ENCODE data around the gene IFRD1. TPM values are rescaled to one million over a fixed set of nuclear protein-coding genes. Genes with fewer than 3 reads are reported as not detected.

IFRD1 gene
- total RNA-seq, 1 experiment from 2014 or later, result 67.8 TPM

GRCh38 chr7:112512451-112513210 is 62.4 kb downstream of the IFRD1 start:
- no peak overlapping the region for H2BK12ac ChIP-seq (ENCODE audit: insufficient read length, low read depth, low read length)
- no peak overlapping the region for H3K4me2 ChIP-seq (ENCODE audit: insufficient read depth, insufficient read length, low read length)
- H3K4ac ChIP-seq (ENCODE audit: low read depth, low read length), result no peak overlapping the region
- no peaks in the 10 kb centered on the region for H3K9me3 ChIP-seq (ENCODE audit: control insufficient read depth, low read depth, low read length)
- H4K20me1 ChIP-seq (ENCODE audit: control insufficient read depth, insufficient read depth, insufficient read length), result no peaks in the 10 kb centered on the region
- Mint-ChIP-seq H3K36me3 (ENCODE audit: insufficient read depth in 1 of 3, low read depth in 3 of 3) (no peaks in the 10 kb centered on the region), H3K4me3 (no peak overlapping the region), H3K27me3 (ENCODE audit: low read depth) (peaks cover 3% of the 10 kb centered on the region), H3K4me1 (peaks cover 2 to 4% of the 10 kb centered on the region in 2 experiments; a peak in 3 of 4 replicates), H3K9me3 (no peaks in the 10 kb centered on the region; a peak in 1 of 5 replicates), H3K27ac (no peak overlapping the region)
- H3K14ac ChIP-seq (ENCODE audit: insufficient read depth, low read length), result no peak overlapping the region
- no peaks in the 10 kb centered on the region for H3K27me3 ChIP-seq (ENCODE audit: insufficient read depth, low read length)
- no peak overlapping the region for H3K9ac ChIP-seq (ENCODE audit: extremely low read depth, insufficient read length, low read length)
- no peak overlapping the region for H2BK15ac ChIP-seq (ENCODE audit: low read depth, low read length)
- no peak overlapping the region for H4K5ac ChIP-seq (ENCODE audit: insufficient read length, low read depth, low read length)
- H3K27ac ChIP-seq (ENCODE audit: insufficient read length, low read depth, low read length), result no peak overlapping the region
- no peak overlapping the region for H3K56ac ChIP-seq (ENCODE audit: insufficient read length, low read depth, low read length)
- no peak overlapping the region for H2AK5ac ChIP-seq (ENCODE audit: insufficient read length, low read length)
- no peak overlapping the region for H3K18ac ChIP-seq (ENCODE audit: insufficient read length, low read depth, low read length)
- no peak overlapping the region for H2BK20ac ChIP-seq (ENCODE audit: low read depth, low read length, poor library complexity, severe bottlenecking)
- no peaks in the 10 kb centered on the region for H3K79me2 ChIP-seq (ENCODE audit: insufficient read depth, low read length)
- H4K8ac ChIP-seq (replicated peaks; ENCODE audit: insufficient read length, low read depth, low read length), result no peak overlapping the region
- no peak overlapping the region for H3T11ph ChIP-seq (ENCODE audit: low read length)
- H3K4me1 ChIP-seq (ENCODE audit: insufficient read depth, low read length), result no peaks in the 10 kb centered on the region
- H3K79me1 ChIP-seq (ENCODE audit: insufficient read depth, low read depth, low read length, poor library complexity, severe bottlenecking), result no peaks in the 10 kb centered on the region
- WGBS (ENCODE audit: extremely low coverage, insufficient read length, low lambda C conversion rate), result no CpG with 5 or more reads among the region's 5 CpGs
- H2AFZ ChIP-seq (ENCODE audit: low read length), result no peak overlapping the region
- no peak for TF ChIP-seq CTCF (conservative IDR thresholded peaks at IDR 0.05)
- no peak overlapping the region for H2BK120ac ChIP-seq (ENCODE audit: low read depth, low read length, poor library complexity, severe bottlenecking)
- H3K23me2 ChIP-seq (ENCODE audit: insufficient read length, low read depth, low read length, poor library complexity, severe bottlenecking), result no peaks in the 10 kb centered on the region
- no peak for DNase-seq
- no peak overlapping the region for H4K91ac ChIP-seq (ENCODE audit: insufficient read length, low read depth, low read length)
- no peak overlapping the region for H2BK5ac ChIP-seq (ENCODE audit: insufficient read length, low read length)
- no peak overlapping the region for H3K23ac ChIP-seq (ENCODE audit: insufficient read length, low read depth, low read length)
